GM12878 (cell line): Measurements from ENCODE around the gene RIMBP2. TPM values are rescaled to one million over a fixed set of nuclear protein-coding genes. Genes with fewer than 3 reads are reported as not detected.

Source experiments
- ATAC-seq: fragments of 200-7000 bp; cut with Tn5 transposase; 3 replicates; pipeline ENCODE4 v1.9.1; 2020; ENCODE audit warnings: mild to moderate bottlenecking, moderate library complexity
- BruUV-seq: library from RNA; stranded (reverse); fragments of 400-500 nt; replicated peaks from 2 replicates; lab custom pipeline; 2021; lab: Mats Ljungman, UMichigan
- CTCF ChIA-PET: fragments of 300-600 bp; sonication (Branson Sonifier 250); formaldehyde crosslinking; extraction: SDS; loops from one replicate; lab custom pipeline; 2021; ENCODE audit warnings: inconsistent platforms; lab: Yijun Ruan, JAX
- POLR2A ChIA-PET: fragments of 350-600 bp; formaldehyde crosslinking; extraction: SDS; loops from one replicate; lab custom pipeline; 2021; ENCODE audit warnings: inconsistent platforms; lab: Charles Lee
- RAD21 ChIA-PET: fragments of 300-600 bp; sonication (Branson Sonifier 250); formaldehyde crosslinking; loops from one replicate; lab custom pipeline; 2023; ENCODE audit warnings: antibody characterized with exemption; ENCODE audit not compliant: unreplicated experiment; lab: Charles Lee
- SMC1A ChIA-PET: fragments of 300-600 bp; sonication (Branson Sonifier 250); formaldehyde crosslinking; loops from one replicate; lab custom pipeline; 2023; ENCODE audit not compliant: unreplicated experiment, uncharacterized antibody; lab: Charles Lee
- DNase-seq: peaks from one replicate; pipeline ENCODE4 v3.0.0-alpha.2; 2011; ENCODE audit warnings: low read depth, low spot score
- FAIRE-seq: peaks from 3 replicates; lab custom pipeline; 2011; peaks lifted over from hg19 to GRCh38; lab: Jason Lieb, UNC
- H2AFZ ChIP-seq: 2 replicates; pipeline ENCODE4 v1.6.0; 2011; ENCODE audit warnings: low read depth, low read length, control low read depth; ENCODE audit not compliant: control insufficient read depth
- H3K27ac ChIP-seq: 2 replicates; pipeline ENCODE4 v1.5.1; 2011; ENCODE audit warnings: control low read depth; ENCODE audit not compliant: control insufficient read depth, insufficient read depth
- H3K27me3 ChIP-seq, 2 experiments: replicated peaks in 1 of 2; 2 replicates each; pipeline versions ENCODE4 v1.6.0 to v1.6.1; 2011; ENCODE audit warnings: low read length in 1 of 2; ENCODE audit not compliant: control insufficient read depth in 2 of 2, insufficient read depth in 2 of 2
- H3K36me3 ChIP-seq, 2 experiments: 2 replicates each; pipeline ENCODE4 v1.5.1; 2011; ENCODE audit warnings: low read length in 1 of 2; ENCODE audit not compliant: control insufficient read depth in 2 of 2, insufficient read depth in 2 of 2
- H3K4me1 ChIP-seq: 2 replicates; pipeline ENCODE4 v1.6.1; 2011; ENCODE audit warnings: mild to moderate bottlenecking, low read length, moderate library complexity, mixed read lengths; ENCODE audit not compliant: control insufficient read depth, insufficient read depth
- H3K4me2 ChIP-seq: 2 replicates; pipeline ENCODE4 v1.6.0; 2011; ENCODE audit warnings: control low read depth; ENCODE audit not compliant: control insufficient read depth, insufficient read depth
- H3K4me3 ChIP-seq: fragments of 200-600 bp; sonication (generic); 2 replicates; pipeline ENCODE4 v1.5.1; 2016
- H3K79me2 ChIP-seq: 2 replicates; pipeline ENCODE4 v1.6.0; 2011; ENCODE audit warnings: low read length; ENCODE audit not compliant: control insufficient read depth, insufficient read depth
- H3K9ac ChIP-seq: 2 replicates; pipeline ENCODE4 v1.8.0; 2011; ENCODE audit warnings: low read length, control low read depth, mixed read lengths; ENCODE audit not compliant: control insufficient read depth, insufficient read depth
- H3K9me3 ChIP-seq: replicated peaks from 3 replicates; pipeline ENCODE4 v1.5.1; 2011; ENCODE audit warnings: mild to moderate bottlenecking, low read length; ENCODE audit not compliant: control insufficient read depth, insufficient read depth
- H4K20me1 ChIP-seq: 2 replicates; pipeline ENCODE4 v1.6.0; 2011; ENCODE audit not compliant: control insufficient read depth, insufficient read depth
- BCL3 ChIP-seq: IDR thresholded peaks from 2 replicates; pipeline ENCODE4 v1.6.1; 2011; ENCODE audit warnings: borderline replicate concordance, low read depth, mild to moderate bottlenecking, moderate library complexity, low read length; ENCODE audit not compliant: insufficient read depth, poor library complexity, severe bottlenecking
- CBX5 ChIP-seq: sonication (generic); IDR thresholded peaks from 2 replicates; pipeline ENCODE4 v1.6.1; 2016; ENCODE audit warnings: low read depth, moderate library complexity, mild to moderate bottlenecking, inconsistent platforms
- E2F4 ChIP-seq: IDR thresholded peaks from 2 replicates; pipeline ENCODE4 v1.6.1; 2012; ENCODE audit warnings: low read depth, low read length, improper control_type of control experiment
- HSF1 ChIP-seq: fragments of 150-350 bp; IDR thresholded peaks from 2 replicates; pipeline ENCODE4 v1.6.1; 2014; ENCODE audit warnings: mild to moderate bottlenecking, low read depth, low read length
- JUNB ChIP-seq: IDR thresholded peaks from 2 replicates; pipeline ENCODE4 v1.6.1; 2016; ENCODE audit warnings: antibody characterized with exemption, mild to moderate bottlenecking
- POLR2AphosphoS2 ChIP-seq: IDR thresholded peaks from 2 replicates; pipeline ENCODE4 v1.6.1; 2011; ENCODE audit warnings: low read depth, mild to moderate bottlenecking, low read length, improper control_type of control experiment, moderate library complexity
- RB1 ChIP-seq: fragments of 450-650 bp; formaldehyde crosslinking; IDR thresholded peaks from 2 replicates; pipeline ENCODE4 v1.6.1; 2017; ENCODE audit warnings: mild to moderate bottlenecking, borderline replicate concordance
- RELB ChIP-seq: fragments of 450-650 bp; IDR thresholded peaks from 2 replicates; pipeline ENCODE4 v1.6.1; 2017; ENCODE audit warnings: low read depth, mild to moderate bottlenecking, moderate library complexity
- SMAD5 ChIP-seq: IDR thresholded peaks from 2 replicates; pipeline ENCODE4 v1.6.1; 2016; ENCODE audit warnings: antibody characterized with exemption, low read depth
- STAT1 ChIP-seq: fragments of 450-650 bp; conservative IDR thresholded peaks from 2 replicates; pipeline ENCODE4 v1.6.1; 2014; ENCODE audit warnings: antibody characterized with exemption, mild to moderate bottlenecking
- SUZ12 ChIP-seq: fragments of 200-600 bp; sonication (generic); IDR thresholded peaks from one replicate; pipeline ENCODE4 v1.6.1; 2018; ENCODE audit warnings: antibody characterized with exemption, mild to moderate bottlenecking; ENCODE audit not compliant: unreplicated experiment
- ZNF384 ChIP-seq: IDR thresholded peaks from 2 replicates; pipeline ENCODE4 v1.6.1; 2012; ENCODE audit warnings: low read depth, mild to moderate bottlenecking, low read length, improper control_type of control experiment, borderline replicate concordance
- ZSCAN29 ChIP-seq: fragments of 450-650 bp; IDR thresholded peaks from 2 replicates; pipeline ENCODE4 v1.6.1; 2017; ENCODE audit warnings: mild to moderate bottlenecking, moderate library complexity
- WGBS: methylation state at CpG from one replicate; pipeline ENCODE4 v1.1.6; 2016; ENCODE audit warnings: low lambda C conversion rate; ENCODE audit not compliant: insufficient replicate concordance, insufficient coverage; ENCODE audit errors: missing lambda C conversion rate; 5-methylcytosine and 5-hydroxymethylcytosine counted together
- in situ Hi-C: fragments of 300-500 bp; cut with MboI; formaldehyde crosslinking; loops from 9 replicates; pipeline ENCODE4 v1.14.3; 2018; ENCODE audit warnings: mixed read lengths
- intact Hi-C: fragments of 100-400 bp; cut with micrococcal nuclease; formaldehyde crosslinking; loops from one replicate; pipeline ENCODE4 v1.14.2; 2022; ENCODE audit not compliant: unreplicated experiment
- polyA plus RNA-seq, 11 experiments: library from polyadenylated mRNA; depleted of rRNA in 4 of 11; unstranded in 6 of 11; stranded (reverse) in 5 of 11; fragments of >200 nt; fragmentation: Nextera tagmentation in 4 of 11; fragmentation: Illumina TruSeq in 1 of 11; extraction: Ambion mirVana in 4 of 11; extraction: Trizol in 1 of 11; gene quantifications; 1 replicate in 1 of 11; 2 replicates in 10 of 11; pipeline versions ENCODE4 v1.2.1 to v1.2.3, GENCODE V29; 2011 to 2016; ENCODE audit warnings: inconsistent platforms in 2 of 11, missing spikeins in 2 of 11, low read depth in 1 of 11
- total RNA-seq, 4 experiments: library from RNA; depleted of rRNA in 3 of 4; stranded (reverse); fragments of >200 nt in 3 of 4; fragmentation: Illumina TruSeq in 1 of 4; extraction: Trizol in 1 of 4; gene quantifications; 2 replicates each; pipeline versions ENCODE4 v1.2.1 to v1.2.3, GENCODE V29; 2013 to 2021
- TF ChIP-seq, protein P1 (sequence below): IDR thresholded peaks from 2 replicates; pipeline ENCODE4 v1.6.1; 2011; ENCODE audit warnings: borderline replicate concordance, low read depth, mild to moderate bottlenecking, moderate library complexity, mixed read lengths, low read length; ENCODE audit not compliant: insufficient read depth; ENCODE audit errors: extremely low read length
- TF ChIP-seq, protein P2 (sequence below): fragments of 450-650 bp; formaldehyde crosslinking; IDR thresholded peaks from 2 replicates; pipeline ENCODE4 v1.4.0; 2022; ENCODE audit warnings: mild to moderate bottlenecking, moderate library complexity

RIMBP2 gene
- total and polyA plus RNA-seq, 10 of the 15 experiments (the other 5 are each of a cell fraction or from before 2014, with no cell fraction given): 0.04 to 2.9 (median 0.07) TPM; not detected in 1

DNA sequence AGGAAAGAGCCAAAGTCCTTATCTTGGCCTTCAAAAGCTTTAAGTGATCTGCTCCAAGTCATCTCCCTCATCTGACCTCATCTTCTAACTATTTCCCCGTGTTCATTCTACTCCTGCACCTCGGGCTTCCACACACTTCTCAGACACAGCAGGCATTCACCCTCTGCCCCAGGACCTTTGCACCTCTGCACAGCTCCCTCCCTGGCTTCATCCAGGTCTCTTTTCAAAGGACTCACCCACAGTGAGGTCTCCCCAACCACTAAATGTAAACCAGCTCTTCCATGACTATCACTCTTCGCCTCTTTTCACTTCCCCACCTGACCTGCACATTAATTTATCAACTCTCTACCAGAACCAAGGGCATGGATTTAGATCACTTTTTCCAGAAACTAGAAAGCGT is 216.6 kb downstream of the RIMBP2 start:
- FAIRE-seq (no peak), DNase-seq (no peak), ATAC-seq (no peak)
- intact Hi-C loops: no loop called here
- no TSS peak for BruUV-seq
- 0% methylated on average over 4 of the region's 4 CpGs for WGBS
- H3K4me3 ChIP-seq: no peak overlapping the region
- H3K79me2 ChIP-seq: no peaks in the 10 kb centered on the region
- CTCF ChIA-PET: no interaction called here
- H3K4me2 ChIP-seq: no peak overlapping the region
- RAD21 ChIA-PET: no interaction called here
- H3K27me3 ChIP-seq: no peaks in the 10 kb centered on the region
- H3K4me1 ChIP-seq: no peaks in the 10 kb centered on the region
- no peak overlapping the region for H2AFZ ChIP-seq
- H3K9me3 ChIP-seq: no peaks in the 10 kb centered on the region; the same call in 2 of the 3 replicates
- in situ Hi-C loops: no loop called here
- no peak overlapping the region for H3K27ac ChIP-seq
- H4K20me1 ChIP-seq: no peaks in the 10 kb centered on the region
- H3K9ac ChIP-seq: no peak overlapping the region
- SMC1A ChIA-PET: no interaction called here
- H3K36me3 ChIP-seq: no peaks in the 10 kb centered on the region
- POLR2A ChIA-PET: no interaction called here
- TF ChIP-seq BCL3: no peak
- no peak for TF ChIP-seq E2F4
- no peak for TF ChIP-seq HSF1
- no peak for TF ChIP-seq ZNF384
- no peak for TF ChIP-seq RB1
- TF ChIP-seq RELB: no peak
- no peak for TF ChIP-seq SUZ12
- no peak for TF ChIP-seq POLR2AphosphoS2
- TF ChIP-seq JUNB: no peak
- no peak for TF ChIP-seq SMAD5
- TF ChIP-seq, protein P1, sequence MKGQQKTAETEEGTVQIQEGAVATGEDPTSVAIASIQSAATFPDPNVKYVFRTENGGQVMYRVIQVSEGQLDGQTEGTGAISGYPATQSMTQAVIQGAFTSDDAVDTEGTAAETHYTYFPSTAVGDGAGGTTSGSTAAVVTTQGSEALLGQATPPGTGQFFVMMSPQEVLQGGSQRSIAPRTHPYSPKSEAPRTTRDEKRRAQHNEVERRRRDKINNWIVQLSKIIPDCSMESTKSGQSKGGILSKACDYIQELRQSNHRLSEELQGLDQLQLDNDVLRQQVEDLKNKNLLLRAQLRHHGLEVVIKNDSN: no peak
- TF ChIP-seq, protein P2, sequence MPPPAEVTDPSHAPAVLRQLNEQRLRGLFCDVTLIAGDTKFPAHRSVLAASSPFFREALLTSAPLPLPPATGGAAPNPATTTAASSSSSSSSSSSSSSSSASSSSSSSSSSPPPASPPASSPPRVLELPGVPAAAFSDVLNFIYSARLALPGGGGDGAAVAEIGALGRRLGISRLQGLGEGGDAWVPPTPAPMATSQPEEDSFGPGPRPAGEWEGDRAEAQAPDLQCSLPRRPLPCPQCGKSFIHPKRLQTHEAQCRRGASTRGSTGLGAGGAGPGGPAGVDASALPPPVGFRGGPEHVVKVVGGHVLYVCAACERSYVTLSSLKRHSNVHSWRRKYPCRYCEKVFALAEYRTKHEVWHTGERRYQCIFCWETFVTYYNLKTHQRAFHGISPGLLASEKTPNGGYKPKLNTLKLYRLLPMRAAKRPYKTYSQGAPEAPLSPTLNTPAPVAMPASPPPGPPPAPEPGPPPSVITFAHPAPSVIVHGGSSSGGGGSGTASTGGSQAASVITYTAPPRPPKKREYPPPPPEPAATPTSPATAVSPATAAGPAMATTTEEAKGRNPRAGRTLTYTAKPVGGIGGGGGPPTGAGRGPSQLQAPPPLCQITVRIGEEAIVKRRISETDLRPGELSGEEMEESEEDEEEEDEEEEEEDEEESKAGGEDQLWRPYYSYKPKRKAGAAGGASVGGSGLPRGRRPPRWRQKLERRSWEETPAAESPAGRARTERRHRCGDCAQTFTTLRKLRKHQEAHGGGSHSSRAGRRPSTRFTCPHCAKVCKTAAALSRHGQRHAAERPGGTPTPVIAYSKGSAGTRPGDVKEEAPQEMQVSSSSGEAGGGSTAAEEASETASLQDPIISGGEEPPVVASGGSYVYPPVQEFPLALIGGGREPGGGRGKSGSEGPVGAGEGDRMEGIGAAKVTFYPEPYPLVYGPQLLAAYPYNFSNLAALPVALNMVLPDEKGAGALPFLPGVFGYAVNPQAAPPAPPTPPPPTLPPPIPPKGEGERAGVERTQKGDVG (CRISPR knock-in tag): no peak
- TF ChIP-seq CBX5: no peak
- TF ChIP-seq STAT1: no peak
- TF ChIP-seq ZSCAN29: no peak
